DMS114 treated with DMSO at 0.1 percent for 48 hours (cell line): Measurements from ENCODE around the gene SIN3B.
"Not testable (repeated sequence)": the region's sequence is repeated elsewhere in the genome, so short reads cannot be mapped to it uniquely, and the experiment has no call there.

Source experiments
- DNase-seq: peaks from one replicate; lab custom pipeline; 2025; ENCODE audit not compliant: unreplicated experiment; lab: John Stamatoyannopoulos, UW

SIN3B gene, protein sequence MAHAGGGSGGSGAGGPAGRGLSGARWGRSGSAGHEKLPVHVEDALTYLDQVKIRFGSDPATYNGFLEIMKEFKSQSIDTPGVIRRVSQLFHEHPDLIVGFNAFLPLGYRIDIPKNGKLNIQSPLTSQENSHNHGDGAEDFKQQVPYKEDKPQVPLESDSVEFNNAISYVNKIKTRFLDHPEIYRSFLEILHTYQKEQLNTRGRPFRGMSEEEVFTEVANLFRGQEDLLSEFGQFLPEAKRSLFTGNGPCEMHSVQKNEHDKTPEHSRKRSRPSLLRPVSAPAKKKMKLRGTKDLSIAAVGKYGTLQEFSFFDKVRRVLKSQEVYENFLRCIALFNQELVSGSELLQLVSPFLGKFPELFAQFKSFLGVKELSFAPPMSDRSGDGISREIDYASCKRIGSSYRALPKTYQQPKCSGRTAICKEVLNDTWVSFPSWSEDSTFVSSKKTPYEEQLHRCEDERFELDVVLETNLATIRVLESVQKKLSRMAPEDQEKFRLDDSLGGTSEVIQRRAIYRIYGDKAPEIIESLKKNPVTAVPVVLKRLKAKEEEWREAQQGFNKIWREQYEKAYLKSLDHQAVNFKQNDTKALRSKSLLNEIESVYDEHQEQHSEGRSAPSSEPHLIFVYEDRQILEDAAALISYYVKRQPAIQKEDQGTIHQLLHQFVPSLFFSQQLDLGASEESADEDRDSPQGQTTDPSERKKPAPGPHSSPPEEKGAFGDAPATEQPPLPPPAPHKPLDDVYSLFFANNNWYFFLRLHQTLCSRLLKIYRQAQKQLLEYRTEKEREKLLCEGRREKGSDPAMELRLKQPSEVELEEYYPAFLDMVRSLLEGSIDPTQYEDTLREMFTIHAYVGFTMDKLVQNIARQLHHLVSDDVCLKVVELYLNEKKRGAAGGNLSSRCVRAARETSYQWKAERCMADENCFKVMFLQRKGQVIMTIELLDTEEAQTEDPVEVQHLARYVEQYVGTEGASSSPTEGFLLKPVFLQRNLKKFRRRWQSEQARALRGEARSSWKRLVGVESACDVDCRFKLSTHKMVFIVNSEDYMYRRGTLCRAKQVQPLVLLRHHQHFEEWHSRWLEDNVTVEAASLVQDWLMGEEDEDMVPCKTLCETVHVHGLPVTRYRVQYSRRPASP

DNA sequence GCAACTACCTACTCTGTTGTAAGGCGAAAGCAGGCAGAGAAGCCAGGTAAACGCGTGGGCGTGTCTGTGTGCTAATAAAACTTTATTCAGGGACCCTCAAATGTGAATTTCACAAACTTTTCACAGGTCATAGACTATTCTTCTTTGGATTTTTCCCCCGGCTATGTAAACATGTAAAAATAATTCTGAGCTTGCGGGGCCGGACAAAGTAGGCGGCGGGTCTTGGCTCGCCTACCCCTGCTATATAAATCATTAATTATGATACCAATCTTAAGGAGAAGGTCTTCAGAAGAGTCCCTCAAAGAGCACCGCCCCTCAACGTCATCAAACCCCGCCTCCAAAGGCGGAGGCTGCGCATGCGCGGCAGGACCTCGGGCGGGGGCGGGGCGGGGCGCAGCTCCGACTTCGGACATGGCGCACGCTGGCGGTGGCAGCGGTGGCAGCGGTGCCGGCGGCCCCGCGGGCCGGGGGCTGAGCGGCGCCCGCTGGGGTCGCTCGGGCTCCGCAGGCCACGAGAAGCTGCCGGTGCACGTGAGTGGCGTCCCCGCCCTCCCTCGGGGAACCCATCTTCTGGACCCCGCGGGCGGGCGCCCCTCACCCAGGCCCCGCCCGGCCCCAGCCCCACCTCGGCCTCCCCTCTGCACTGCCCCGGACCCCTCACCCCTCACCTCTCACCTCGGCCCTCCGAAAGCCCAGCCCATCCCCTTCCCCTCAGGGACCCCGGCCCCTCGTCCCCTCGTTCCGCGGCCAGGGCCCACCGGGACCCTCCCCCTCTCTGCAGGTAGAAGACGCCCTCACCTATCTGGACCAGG, at the start of gene SIN3B:
Gene SIN3B (plus strand): TSS at position 389 of the 812 bp plus-strand sequence. CDS start 23 bp downstream, at position 412.
- peak; percentile 82 for DNase-seq

DNA sequence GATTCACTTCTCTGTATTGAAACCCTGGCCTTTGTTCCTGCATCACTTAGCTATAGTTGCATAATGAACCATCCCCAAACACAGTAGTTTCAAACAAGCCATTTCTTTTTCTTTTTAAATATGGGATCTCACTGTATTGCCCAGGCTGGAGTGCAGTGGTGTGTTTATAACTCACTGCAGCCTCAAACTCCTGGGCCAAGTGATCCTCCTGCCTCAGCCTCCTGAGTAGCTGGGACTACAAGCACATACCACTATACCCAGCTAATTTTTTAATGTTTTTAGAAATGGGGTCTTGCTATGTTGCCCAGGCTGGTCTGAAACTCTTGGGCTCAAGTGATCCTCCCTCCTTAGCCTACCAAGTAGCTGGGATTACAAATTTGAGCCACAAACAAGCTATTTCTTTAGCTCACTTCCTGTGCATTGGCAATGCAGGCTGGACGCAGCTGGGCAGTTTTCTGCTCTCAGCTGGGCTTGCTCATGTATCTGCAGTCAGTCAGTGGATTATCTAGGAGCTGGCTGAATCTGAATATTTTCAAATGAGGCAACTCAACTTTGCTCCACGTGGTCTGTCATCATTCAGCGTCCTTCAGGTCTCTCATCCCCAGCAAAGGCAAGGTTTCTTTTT, 49.5 kb upstream of the SIN3B start:
- DNase-seq = no peak

DNA sequence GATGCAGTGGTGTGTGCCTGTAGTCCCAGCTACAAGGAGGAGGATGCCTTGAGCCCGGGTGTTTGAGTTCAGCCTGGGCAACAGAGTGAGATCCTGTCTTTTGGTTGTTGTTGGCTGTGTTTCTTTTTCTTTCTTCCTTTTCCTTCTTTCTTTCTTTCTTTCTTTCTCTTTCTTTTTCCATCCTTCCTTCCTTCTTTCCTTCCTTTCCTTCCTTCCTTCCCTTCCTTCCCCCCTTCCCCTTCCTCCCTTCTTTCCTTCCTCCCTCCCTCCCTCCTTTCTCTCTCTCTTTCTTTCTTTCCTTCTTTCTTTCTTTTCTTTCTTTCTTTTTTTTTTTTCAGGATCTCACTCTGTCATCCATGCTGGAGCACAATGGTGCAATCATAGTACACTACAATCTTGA, 46.5 kb upstream of the SIN3B start:
- DNase-seq = no peak

DNA sequence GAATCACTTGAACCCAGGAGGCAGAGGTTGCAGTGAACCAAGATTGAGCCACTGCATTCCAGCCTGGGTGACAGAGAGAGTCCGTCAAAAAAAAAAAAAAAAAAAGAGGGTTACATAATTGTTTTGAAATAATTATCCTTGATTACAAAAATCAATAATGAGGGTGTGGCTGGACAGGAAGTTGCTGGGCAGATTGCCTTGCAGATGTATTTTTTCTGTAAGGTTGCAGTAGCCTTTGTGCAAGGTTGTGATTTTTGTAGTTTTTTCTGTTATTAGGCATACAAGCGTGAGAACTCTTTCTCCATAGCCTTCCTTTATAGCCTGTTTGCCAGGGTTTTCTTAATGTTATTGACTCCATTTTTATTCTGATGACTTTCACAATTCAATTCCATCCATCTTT, 40.7 kb upstream of the SIN3B start:
- no peak for DNase-seq

DNA sequence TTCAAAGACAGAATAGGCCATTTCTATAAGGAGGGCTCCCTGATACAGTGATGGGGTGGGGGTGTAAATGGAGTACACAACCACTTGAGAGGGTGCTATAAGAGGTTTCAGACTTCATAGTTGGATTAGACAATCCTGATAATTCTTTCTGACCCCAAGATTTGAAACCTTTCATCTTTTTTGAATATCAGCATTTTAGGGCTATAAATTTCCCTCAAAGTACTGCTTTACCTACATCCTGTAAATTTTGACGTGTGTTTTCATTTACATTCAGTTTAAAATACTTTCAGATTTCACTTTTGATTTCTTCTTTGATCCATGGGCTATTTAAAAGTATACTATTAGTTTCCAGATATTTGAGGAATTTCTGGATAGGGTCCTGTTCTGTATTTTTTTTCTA, 40.0 kb upstream of the SIN3B start:
- no peak for DNase-seq

DNA sequence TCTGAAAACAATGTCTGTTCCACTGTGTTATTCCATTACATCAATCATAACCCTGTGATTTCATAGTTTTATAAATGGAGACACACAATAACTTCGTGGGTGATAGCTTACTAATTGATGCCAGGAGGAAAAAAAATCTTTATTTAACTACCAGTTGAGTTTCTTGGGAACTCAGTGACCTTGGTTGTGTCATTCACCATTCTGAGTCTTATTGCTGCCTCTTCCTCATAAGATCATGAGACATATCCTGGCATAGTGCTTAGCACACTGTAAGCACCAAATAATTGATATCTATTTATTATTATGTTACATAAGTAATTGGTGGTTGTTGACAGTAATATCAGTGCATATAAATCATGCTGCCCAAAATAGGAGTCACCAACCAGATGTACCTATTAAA, 39.1 kb upstream of the SIN3B start:
- DNase-seq = no peak

DNA sequence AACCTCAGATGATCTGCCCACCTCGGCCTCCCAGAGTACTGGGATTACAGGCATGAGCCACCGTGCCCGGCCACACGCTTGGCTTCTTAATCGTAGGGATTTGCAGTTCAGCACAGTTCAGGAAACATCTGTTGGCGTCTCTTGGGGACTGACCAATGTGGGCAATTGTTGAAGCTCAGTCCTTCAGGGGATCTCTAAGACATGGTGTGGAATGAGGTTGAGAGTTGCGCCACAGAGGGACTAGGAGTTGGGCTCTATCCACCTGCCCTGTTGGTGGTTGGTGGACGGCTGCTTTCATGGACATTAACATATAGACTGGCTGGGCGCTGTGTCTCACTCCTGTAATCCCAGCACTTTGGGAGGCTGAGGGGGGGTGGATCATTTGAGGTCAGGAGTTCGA, 37.3 kb upstream of the SIN3B start:
- no peak for DNase-seq

DNA sequence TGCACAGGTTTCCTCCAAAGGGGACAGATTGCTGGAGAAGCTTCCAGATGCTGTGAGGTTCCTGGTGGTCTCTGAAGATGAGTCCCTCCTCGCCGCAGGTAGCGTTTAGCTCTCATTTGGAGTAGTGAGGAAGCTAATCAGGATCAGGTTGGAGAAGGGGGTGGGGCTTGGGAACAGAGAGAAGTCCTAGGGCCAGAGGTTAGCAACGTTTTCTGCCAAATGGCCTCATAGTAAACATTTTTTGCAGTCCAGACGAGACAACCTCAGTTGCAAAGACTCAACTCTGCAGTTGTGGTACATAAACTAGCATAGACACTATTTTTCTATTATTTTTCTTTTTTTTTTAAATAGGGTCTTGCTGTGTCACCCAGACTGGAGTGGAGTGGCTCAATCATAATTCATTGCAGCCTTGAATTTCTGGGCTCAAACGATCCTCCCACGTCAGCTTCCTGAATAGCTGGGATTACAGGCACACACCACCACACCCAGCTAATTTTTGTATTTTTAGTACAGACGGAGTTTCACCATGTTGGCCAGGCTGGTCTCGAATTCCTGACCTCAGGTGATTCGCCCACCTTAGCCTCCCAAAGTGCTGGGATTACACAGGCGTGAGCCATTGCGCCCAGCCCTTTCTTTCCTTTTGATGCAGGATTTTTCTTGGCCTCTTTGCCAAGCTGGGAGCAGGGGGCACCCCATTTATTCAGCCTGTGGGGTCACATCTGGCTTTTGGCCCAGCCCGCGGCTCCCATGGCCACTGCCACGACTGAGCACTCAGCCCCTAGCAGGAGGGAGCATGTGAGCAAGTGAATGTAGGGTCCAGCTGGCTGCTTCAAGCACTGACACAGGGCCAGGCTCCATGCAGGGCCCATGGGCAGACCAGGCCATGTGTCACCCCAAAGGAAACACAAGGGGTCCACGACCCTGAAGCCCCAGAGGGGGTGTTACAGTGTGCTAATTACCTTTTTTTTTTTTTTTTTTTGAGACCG, 34.4 kb upstream of the SIN3B start:
- no peak for DNase-seq

DNA sequence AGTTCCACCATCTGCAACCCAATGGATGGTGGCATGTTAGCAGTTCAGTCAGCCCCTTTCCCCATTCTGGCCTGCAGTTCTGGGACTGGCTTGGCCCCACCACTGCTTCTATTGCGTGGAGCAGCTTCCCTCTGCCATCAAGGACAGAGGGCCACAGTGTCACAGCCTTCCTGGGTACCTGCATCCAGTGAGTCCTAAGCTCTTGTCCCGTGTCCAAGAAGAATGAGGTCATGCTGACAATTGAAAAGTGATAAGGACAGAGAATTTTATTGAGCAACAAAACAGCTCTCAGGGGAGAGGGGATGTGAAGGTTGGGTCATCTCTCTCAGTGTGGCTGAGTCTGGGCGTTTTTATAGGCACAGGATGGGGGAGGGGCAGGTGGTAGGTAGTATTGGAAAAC, 33.5 kb upstream of the SIN3B start:
- DNase-seq = no peak

DNA sequence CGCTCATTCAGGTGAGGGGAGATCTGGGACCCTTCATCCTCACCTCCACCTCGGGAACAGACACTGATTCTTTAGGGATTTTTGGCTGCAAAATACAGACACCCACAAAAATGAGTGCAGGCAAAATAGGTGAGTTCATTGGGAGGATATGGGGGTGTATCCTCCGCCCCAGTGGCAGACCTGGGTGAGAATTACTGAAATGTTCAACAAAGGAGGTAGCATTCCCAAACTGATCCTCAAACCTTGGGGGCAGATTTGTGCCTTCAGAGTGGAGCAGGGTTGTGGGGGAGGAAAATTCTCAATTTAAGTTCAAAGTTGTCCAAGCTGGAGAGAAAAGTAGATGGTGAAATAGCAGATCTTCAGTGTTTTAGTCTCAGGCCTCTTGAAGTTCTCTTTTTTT, 31.3 kb upstream of the SIN3B start:
- DNase-seq = no peak

DNA sequence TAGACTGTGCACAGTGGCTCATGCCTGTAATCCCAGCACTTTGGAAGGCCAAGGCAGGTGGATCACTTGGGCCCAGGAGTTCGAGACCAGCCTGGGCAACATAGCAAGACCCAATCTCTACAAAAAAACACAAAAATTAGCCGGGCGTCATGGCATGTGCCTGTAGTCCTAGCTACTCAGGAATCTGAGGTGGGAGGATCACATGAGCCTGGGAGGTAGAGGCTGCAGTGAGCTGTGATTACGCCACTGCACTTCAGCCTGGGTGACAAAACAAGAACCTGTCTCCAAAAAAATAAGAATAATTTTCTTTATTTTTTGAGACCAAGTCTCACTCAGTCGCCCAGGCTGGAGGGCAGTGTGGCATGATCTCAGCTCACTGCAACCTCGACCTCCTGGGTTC, 30.9 kb upstream of the SIN3B start:
- DNase-seq = not testable (repeated sequence)

DNA sequence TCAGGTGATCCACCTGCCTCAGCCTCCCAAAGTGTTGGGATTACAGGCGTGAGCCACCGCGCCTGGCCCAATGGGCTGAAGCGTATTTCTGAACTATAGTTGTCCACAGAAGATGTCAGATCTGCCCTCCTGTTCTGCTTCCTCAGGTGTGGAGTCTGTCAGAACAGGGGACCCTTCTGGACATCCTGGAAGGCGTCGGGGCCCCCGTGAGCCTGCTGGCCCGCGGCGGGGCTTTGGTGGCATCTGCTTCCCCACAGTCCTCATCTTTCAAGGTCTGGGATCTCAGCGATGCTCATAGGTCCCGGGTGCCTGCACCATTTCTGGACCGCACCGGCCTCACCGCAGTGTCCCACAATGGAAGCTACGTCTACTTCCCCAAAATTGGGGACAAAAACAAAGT, 29.5 kb upstream of the SIN3B start:
- DNase-seq = no peak

DNA sequence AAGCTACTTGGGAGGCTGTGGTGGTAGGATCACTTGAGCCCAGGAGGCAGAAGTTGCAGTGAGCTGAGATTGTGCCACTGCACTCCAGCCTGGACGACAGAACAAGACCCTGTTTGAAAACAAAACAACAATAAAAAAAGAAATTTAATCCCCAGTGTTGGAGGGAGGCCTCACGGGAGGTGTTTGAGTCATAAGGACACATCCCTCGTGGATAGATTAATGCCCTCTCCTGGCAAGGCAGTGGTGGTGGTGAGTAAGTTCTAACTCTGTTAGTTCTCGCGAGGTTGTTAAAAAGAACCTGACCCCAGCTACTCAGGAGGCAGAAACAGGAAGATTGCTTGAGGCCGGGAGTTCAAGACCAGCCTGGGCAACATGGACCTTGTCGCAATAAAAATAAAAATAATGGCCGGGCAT, 27.6 kb upstream of the SIN3B start:
- no peak for DNase-seq

DNA sequence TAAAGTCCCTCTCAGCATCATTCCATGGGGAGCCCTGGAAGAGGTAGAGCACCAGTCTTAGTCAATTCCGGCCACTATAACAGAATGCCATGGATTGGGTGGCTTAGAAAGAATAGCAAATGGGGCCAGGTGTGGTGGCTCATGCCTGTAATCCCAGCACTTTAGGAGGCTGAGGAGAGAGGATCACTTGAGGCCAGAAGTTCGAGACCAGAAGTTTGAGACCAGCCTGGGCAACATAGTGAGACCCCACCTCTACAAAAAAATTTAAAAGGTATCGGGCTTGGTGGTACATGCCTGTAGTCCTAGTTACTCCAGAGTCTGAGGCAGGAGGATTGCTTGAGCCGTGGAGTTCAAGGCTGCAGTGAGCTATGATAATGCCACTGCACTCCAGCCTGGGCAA, 25.0 kb upstream of the SIN3B start:
- DNase-seq = no peak

DNA sequence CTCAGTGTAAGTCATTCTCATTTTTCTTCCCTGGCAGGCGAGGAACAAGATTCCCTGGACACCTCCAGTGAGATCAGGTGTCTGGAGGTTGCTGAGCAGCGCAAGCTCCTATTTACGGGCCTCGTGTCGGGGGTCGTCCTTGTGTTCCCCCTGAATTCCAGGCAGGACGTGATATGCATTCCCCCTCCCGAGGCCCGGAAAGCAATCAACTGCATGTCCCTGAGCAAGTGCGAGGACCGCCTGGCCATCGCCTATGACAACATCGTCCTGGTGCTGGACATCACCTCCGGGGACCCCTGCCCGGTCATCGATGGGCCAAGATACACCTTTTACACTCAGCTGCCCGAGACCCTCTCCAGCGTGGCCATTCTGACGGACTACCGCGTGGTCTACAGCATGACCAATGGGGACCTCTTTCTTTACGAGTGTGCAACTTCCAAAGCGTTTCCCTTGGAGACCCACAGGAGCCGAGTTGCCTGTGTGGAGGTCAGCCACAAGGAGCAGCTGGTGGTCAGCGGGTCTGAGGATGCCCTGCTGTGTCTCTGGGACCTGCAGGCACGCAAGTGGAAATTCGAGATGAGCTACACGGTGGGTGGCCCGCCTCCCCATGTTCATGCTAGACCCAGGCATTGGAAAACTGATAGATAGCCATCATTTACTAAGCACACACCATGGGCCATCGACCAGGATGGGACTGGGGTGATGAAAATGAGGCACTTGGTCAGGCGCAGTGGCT, 21.5 kb upstream of the SIN3B start:
- no peak for DNase-seq

DNA sequence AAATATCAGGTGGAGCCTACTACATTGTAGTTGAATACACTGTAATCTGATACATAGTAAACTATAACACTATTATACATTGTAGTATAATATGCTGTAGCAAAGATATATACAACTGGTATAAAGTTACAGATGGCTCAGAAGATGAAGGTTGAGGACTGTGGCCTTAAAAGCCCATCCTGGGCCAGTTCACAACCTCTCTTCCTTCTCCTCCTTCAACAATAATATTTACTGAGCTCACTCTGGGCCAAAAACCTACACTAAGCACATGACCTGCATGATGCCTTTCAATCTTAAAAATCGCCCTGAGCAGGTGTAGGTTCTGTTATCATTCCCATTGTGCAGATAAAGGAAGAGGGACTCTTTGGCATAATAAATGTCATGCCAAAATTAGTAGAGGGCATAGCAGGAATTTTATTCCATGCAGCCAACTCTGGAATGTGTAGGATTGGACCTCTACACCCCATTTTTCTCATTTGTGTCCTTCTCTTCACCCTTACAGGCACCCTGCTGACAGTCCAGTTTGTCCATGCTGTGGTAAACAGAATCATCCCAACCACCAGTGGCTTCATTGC, 14.6 kb upstream of the SIN3B start:
- no peak for DNase-seq

DNA sequence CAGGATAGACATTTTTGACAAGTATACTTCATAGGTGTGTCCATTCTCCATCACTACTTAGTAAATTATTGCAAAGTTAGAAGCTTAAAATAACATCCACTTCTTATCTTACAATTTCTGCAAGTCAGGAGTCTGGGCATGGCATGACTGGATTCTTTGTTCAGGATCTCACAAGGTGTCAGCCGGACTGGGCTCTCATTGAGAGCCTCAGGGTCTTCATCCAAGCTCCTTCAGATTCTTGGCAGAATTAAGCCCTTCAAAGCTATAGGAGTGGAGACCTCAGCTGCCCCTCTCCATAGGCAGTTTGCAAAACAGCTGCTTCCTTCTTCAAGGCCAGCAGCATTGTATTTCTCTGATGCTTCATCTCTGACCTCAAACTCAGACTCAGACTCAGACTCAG, 9.1 kb upstream of the SIN3B start:
- no peak for DNase-seq

DNA sequence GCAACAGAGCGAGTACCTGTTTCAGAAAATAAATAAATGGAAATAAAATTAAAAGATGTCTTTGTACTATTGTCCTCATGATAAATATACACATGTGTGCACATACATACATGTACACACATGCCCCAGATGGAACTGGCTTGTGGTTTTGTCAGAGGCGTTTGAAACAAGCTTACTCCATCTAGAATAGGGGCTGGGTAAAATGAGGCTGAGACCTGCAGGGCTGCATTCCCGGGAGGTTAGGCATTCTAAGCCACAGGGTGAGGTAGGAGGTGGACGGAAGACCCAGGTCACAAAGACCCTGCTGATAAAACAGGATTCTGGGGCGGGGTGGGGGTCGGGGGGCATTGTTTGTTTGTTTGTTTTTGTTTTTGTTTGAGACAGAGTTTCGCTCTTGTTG, 8.1 kb upstream of the SIN3B start:
- no peak for DNase-seq
